ENCODE data around the gene TMCC3.
"Not testable (repeated sequence)": the region's sequence is repeated elsewhere in the genome, so short reads cannot be mapped to it uniquely, and the experiment has no call there.

The TMCC3 gene

DNA sequence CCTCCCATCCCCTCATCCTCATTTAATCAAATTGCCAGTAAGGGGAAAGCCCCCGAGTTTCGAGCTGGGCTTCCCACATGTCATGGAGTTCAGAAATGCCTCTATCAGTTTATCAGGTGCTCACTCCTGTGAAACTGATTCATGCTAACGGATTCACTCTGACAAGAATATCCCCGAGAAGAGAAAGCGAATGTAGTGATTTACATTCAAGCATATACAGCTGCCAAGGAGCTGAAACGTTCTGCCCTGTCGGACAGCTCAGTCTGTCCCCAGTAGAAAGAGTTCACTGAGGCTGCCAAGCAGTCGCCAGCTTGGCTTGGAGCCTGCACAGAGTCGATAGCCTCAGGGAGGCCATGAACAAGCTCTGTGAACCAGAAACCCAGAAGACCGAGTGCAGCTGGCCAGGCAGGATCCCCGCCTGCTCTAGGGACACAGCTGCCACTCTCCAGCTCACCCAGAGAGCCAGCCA, 88.4 kb downstream of the TMCC3 start:
- DNase-seq: no peak

DNA sequence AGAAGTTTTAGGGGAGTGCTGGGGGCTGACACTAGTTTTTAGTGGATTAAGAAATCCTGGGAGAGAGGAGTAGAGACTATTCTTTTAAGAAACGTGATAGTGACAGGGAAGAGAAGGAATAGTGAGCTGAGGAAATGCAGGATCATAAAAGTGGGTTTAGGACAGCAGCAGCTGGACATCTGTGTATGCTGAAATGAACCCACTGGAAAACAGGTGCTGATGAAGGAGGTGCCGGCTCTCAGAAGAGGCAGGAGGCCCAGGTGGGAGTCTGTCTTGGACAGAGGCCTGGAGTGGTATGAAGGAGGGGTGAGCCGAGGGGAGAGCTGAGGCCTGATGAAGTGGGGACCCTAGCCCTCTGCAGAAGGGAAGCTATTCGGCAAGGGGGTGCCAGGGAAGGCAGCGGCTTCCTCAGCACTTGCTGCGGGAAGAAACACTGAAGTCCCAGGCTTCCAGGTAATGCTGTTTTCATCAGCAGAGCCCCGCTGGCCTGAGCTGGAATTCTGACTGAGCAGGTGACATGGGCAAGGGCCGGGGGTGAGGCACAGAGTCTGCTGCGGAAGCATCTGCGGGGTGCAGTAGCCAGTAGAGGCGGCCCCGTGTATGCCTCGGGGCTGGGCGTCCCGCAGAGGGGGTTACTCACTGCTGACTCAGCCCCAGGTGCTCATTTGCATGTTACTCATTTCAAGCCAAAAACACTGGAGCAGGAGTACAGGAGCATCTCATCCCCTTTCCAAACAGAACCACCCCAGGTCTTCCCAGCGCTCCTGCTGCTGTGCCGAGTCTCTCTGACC, 89.7 kb downstream of the TMCC3 start:
- peak; percentile 28 to 38 for DNase-seq

DNA sequence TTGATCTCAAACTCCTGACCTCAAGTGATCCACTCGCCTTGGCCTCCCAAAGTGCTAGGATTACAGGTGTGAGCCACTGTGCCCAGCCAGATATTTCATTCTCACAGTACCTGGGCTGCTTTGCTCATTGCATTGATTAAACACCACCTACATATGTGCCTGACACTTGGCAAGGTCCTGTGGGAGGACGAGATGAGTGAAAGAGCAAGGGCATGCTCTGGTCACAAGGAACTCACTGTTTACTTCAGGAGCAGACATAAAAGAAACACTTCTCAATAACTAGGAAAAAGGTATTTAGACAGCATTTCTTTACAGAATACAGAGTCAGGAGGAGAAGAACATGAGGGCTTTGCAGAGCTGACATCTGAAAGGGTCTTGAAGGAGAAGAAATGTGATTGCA, 91.7 kb downstream of the TMCC3 start:
- no peak for DNase-seq

DNA sequence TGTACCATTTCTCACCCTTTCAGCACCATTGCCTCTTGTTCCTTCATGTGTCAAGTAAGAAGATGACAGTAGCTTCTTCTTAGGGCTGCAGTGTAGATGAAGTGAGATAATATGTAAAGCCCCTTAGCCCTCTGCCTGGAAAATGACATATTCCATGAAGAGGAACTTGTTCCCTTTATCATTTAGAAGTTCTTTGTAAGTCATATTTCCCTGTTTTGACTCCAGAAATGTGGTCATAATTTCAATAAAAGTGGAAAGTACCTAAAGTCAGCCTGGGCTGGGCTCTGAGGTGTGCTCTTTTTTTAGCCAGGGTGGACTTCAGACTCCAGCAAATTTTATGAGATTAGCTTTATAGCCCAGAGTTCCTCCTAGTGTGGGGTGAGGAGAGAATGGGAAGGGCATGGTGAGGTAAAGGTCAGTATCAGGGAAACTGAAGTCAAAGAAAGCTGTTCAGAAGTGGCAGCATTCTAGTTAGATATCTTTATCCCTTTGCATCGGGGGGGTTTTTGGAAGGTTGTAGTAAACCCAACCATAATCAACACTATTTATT, 92.5 kb downstream of the TMCC3 start:
- DNase-seq: no peak

DNA sequence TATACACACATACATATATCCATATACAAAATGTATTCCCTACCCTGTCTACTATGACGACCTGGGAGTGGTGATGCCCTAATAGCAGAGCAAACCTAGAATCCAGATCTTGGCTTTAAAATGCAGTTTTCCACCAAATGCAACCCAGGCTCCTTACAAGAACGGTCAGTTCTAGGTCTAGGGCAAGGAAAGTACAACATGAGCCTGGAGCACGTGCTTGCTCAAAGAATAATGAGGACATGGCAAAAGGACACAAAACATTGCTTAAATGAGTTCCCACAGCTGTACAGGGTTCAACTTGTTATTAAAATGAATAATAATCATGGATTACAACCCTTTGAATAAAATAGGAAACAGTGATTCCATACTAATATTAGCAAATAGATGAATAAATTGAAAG, 94.7 kb downstream of the TMCC3 start:
- no peak for DNase-seq

DNA sequence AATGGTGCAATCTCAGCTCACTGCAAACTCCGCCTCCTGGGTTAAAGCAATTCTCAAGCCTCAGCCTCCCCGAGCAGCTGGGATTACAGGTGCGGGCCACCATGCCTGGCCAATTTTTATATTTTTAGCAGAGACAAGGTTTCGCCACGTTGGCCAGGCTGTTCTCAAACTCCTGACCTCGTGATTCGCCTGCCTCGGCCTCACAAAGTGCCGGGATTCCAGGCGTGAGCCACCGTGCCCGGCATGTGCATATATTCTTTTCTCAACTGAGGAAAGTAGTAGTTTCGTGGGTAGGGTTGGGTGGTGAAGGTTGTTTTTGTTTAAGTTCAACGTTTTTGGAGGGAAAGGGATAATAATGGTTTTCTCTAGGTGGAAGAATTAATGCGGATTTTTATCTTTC, 96.5 kb downstream of the TMCC3 start:
- no peak for DNase-seq

DNA sequence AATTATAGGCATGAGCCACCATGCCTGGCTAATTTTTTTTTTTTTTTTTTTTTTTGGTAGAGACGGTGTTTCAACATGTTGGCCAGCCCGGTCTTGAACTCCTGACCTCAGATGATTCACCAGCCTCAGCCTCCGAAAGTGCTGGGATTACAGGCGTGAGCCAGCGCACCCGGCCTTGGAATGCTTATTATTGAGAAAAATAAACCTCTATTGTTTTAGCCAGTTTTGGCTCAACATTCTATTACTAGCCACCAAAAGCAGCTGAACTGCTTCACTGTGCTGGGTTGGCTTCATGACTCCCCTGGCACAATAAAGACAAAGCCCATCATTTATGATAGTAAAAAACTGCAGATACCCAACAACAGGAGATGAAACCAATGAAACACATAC, 97.2 kb downstream of the TMCC3 start:
- no peak for DNase-seq

DNA sequence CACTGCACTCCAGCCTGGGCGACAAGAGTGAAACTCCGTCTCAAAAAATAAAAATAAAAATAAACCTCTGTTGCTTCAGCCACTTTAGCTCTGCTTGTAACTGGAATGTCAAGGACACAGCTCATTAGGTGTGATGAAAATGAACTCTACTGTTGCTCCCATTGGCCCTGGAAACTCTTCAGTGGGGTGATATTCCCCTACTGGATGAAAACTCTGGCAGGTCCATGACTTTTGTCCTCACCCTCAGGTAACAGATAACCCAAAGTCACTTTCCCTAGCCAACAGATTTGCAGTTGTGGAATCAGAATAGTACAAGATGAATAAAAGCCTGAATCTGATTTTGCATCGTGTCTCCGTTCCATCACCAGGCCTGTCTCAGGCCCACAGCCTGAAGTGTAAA, 98.5 kb downstream of the TMCC3 start:
- DNase-seq: no peak

DNA sequence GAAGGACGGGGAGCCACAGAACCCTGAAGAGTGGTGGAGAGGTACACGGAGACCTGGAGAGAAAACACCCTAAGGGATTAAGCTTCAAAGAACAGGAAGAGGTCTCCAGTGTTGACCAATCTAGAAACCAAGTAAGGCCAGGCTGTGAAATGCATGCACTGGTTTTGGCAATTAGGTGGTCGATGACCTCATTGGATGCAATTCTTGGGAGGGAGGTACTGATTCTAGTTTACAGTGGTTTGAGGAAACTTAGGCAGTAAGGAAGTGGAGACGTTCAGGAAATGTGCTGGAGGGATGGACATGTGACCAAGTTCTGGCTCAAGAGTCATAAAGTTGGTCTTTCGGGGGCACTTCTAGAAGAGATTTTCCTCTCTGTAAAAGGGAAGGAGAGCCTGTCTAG, 99.4 kb downstream of the TMCC3 start:
- no peak for DNase-seq

DNA sequence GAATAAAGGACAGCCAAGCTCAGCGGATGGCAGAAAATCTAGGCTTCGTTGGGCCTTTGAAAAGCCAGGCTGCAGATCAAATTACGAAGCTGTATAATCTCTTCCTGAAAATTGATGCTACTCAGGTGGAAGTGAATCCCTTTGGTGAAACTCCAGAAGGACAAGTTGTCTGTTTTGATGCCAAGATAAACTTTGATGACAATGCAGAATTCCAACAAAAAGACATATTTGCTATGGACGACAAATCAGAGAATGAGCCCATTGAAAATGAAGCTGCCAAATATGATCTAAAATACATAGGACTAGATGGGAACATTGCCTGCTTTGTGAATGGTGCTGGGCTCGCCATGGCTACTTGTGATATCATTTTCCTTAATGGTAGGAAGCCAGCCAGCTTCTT, 101.5 kb downstream of the TMCC3 start:
- not testable (repeated sequence) for DNase-seq

DNA sequence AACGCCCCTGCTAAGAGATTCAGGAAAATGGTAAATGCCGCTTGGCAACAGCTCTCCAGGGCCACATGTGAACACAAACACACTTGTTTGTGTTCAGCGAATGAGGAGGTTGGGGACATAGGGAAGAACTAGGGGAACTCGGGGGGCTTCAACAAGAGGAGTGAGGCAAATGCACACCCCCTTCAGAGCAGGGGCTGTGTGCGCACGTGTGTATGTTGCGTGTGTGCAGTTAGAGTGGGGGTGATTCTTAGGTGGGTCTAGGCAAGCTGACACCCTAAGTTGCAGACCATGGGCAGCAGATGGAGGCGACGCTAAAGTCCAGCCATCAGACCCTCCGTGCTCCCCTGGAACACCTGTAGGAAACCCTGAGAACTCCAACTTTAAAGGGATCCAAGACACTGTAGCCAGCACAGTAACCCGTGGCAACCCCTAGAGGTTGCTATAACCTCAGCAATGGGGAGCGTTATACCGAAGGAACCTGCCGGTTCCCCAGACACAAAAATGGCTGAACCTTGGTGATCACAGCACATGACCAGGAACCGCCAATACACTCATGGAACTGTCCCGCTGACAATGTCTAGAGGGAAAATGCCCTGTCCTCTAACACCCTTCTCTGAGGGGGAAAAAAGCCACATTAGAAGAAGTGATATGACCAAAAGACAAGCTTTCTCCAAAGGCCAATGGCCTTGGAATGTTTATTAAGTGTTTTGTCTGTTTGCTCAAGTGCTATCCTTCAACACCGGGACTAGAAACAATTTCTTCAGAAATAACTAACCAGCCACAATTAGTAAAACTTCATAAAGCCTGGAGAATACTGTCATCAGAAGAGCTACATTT, 104.2 kb downstream of the TMCC3 start:
- DNase-seq: no peak

DNA sequence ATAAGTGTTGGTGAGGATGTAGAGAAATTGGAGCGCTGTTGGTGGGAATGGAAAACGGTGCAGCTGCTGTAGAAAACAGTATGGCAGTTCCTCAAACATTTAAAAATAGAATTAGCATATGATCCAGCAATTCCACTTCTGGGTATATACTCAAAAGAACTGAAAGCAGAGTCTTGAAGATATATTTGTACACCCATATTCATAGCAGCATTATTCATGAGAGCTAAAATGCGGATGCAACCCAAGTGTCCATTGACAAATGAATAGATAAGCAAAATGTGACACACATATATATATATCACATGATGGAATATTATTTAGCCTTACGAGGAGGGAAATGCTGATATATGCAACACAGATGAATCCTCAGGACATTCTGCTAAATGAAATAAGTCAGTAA, 106.0 kb downstream of the TMCC3 start:
- no peak for DNase-seq

DNA sequence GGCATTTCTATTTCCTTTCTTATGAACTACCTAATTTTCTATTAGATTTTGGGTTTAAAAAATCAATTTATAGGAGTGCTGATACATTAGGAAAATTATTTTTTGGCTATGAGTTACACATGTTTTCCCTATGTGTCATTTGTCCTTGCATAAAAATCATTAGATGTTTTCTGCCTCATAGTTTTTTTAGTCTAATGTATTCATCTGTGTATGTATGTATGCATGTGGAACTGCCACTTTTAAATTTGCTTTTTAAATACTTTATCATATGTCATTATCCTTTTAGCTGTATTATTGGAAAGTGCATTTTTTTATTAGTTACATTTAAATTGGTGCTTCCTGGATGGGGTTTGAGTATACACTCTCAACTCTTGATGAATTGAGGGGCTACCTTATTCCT, 112.0 kb downstream of the TMCC3 start:
- no peak for DNase-seq

DNA sequence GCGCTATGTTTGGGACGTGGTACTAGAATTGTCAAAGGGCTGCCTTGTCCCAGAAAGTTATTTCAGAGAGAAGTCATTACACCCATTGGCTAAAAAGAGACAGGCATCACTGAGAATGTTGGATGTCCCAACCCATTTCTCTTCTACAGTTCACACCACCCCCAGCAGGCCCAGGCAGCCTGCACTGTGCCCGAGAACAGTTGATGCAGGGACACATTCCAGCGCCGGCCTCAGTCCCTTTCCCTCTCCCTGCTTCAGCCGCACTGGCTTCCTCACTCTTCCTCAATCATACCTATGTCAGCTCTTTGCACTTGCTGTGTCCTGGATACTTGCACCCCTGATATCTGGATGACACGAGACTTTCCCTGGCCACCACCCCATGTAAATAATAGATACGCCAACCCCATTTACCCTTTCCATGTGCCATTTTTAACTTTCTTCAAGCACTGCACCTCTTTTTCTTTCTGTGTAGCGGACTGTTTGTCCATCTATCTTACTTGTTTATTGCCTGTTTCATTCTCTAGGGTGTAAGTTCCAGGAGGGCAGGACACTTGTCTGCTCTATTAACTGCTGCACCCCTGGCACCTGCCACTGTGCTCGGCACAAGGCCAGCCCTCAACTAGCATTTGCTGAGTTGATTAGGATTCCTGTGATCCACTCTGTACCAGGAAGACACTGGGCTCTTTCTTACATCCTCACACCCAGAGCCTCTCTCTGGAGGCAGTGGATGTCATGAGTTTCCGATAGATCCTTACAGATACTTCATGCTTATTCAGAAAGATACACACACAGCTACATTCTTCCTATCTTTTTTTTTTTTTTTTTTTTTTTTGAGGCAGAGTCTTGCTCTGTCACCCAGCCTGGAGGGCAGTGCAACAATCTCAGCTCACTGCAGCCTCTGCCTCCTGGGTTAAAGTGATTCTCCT, 114.1 kb downstream of the TMCC3 start:
- DNase-seq: no peak

DNA sequence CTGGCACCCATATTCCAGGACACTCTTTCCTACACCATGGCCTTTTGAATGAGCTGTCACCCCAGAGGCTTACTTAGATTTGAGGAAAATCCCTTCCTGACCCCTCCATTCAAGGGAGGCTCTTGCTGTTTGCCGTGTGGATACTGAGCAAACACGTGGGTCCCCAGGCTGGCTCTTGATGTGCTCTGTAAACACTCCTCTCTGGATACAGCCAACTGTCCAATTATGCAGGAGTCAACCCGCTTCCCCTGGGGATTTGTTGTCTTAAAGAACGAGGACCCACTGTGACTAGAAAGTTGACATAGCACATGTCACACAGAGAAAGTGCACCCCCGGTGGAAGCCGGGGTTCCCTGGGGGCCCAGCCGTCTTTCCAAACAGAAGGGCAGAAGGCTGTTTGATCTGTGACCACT, 114.8 kb downstream of the TMCC3 start:
- DNase-seq: no peak

DNA sequence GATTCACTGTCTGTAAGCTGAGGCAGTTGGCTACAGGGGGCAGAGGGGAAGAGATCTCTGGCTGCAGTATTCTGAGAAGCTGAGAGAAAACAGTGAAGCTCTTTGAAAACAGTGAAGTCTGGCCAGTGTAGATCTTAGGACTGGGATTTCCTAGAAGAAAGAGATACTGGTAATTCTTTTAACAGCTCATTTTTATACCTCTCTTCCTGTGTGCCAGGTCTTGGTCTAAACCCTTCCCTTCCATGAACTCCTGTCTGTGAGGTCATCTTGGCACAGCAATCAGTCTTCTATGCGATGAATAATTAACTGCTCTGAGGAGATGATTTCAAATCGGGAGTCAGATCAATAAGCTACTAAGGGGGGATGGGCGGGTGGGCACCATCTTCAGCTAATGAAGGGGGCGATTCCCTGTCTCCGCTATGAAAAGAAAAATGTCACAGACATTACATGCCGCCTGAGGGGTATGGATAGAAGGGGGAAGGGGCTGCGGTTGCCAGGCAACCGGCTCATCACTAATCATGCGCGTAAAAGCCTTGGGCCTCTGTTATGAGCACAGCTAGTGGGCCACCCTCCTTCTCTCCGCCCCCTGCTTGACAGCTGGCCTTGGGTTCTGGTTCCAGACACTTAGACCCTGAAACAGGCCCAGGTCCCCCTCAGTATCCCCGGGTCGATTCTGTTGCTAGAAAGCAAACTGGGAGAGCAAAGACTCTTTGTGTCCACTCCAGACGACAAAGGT, 115.4 kb downstream of the TMCC3 start:
- no peak for DNase-seq

DNA sequence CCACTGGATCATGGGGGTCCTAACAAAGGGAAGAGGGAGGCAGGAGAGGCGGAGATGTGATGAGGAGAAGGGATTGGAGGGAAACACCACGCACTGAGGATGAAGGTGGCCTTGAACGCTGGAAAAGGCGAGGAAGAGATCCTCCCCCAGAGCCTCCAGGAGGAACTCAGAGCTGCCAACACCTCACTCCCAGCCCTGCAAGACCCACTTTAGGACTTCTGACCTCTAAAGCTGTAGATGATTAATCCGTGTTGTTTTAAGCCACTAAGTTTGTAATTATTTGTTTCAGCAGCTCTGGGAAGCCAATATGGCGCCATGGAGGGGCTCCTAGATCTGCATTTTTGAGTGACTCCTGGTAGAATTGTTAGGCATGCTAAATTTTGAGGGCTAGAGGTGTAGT, 116.1 kb downstream of the TMCC3 start:
- DNase-seq: no peak

DNA sequence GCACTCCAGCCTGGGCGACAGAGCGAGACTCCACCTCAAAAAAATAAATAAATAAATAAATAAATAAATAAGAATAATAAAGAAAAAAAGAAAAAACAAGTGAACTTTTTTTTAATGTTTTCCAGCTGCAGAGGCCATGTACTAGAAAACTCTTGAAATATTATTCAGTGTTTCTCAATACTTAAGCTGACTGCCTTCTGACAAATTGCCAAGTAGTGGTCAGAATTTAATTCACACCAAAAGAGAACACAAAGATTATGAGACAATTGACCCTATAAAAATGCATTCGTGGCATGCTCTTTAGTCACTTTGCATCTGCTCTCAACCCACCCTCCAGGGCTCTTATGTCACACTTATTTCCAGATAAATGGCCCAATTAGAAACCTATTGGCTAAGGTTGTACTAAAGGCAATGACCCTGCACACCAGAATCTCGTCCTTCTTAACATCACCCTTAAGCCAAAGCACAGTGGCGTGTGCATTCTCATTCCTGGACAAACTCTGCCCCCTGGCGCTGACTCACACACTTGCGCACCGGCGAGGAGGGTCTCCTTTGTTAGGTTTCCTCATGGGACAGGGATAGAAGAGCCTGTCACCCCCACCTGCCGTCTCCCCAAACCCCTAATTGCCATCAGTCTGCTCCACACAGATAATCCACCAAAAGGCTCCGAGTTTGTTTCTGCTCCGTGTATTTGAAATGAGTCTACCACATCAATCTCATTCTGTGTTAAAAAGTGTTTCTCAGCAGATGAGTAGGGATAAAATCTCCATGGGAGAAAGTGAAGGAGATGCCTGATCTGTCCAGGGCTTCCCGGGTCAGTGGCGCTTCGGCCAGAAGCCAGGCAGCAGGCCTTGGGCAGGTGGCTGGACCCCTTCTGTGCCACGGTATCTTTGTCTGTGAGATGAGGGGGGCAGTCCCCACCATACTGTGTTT, 117.6 kb downstream of the TMCC3 start:
- DNase-seq: peak; percentile 83 to 85

DNA sequence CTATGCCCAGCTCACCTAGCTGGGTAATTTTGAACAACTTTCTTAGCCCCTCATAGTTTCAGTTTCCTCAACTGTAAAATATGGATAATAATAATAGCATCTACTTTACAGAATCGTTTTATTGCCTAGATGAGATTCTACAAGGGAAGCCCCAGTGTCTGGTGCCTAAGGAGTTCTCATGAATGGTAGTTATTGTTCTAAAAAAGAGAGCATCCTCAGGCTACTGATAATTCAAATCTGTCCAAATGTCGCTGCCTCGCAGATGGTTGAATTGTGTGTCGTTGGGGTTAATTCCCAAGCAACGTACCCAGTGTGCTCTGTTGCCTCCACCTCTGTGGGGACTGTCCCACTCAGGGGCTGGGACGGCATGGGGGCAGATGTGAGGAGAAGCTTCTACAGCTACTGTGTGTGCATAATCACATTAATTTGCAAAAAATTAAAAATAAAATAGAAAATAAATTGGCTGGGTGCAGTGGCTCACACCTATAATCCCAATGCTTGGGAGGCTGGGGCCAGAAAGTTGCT, 119.1 kb downstream of the TMCC3 start:
- no peak for DNase-seq

DNA sequence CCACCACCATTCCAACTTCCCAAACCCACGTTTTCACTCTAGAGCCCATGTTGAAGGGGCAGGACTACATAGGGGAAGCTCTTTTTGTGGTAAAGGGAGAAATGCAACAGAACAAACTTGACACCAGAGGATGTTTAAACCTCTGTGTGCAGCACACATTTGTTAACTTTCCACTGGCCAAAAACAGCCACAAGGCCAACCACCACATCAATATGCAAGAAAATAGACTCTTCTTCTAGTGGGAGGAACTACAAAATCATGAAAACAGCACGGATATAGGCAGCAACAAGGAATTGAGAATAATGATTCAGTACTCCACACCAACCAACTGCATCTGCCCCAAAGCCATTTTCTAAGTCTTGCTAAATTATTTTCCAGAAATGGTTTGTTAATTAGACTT, 124.4 kb downstream of the TMCC3 start:
- no peak for DNase-seq

Data from activated T-cell treated with anti-CD3 and anti-CD28 coated beads, Interleukin-2, amount 50 U/mL, for 48 hours (primary cell).